ENCODE data around the gene PANK1.

The PANK1 gene

GRCh38 chr10:89615112-89615511 lies 29.9 kb downstream of the PANK1 start:
- no peak for DNase-seq

DNA sequence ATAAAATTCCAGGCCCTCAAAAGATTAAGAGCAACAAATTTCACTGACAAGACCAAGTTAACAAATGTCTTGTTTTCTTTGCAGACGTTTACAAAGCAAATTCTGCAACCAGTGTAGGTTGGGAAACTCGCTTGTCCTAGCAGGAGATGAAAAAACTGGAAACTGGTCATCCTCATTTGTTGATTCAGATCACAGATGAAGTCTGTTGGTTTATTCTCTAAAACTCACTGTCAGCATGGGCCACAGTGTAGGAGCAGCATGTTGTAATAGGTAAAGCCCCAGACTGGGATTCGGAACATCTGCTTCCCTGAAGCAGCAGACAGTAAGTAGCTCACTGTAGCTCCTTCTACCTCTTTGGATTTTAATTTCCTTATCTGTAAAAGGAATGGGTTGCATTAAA lies 31.5 kb downstream of the PANK1 start:
- no peak for DNase-seq

- DNase-seq, result no peak
These were observed 33.8 kb downstream of the PANK1 start for GRCh38 chr10:89611282-89611681.

GRCh38 chr10:89609833-89610346 lies 35.2 kb downstream of the PANK1 start:
- DNase-seq, result no peak

- no peak for DNase-seq
These were observed 40.8 kb downstream of the PANK1 start for GRCh38 chr10:89604200-89604599.

DNA sequence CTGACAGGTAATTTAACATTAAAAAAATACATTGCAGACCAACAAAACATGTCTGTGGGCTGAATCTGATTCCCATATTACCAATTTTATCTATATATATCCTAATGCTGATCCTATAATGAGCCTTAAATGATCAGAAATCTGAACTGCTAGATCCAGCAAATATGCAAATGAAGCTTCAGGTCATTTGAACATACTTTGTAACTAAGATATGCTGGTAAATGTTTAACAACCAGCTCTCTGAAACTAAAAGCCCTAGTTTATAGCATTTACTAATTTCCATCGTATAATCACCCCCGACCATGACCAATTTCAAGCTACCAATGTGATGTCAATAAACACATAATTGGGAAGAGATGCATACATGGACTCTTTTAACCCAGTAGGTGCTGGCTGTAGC lies 42.1 kb downstream of the PANK1 start:
- DNase-seq, result no peak

GRCh38 chr10:89601728-89602361 lies 43.2 kb downstream of the PANK1 start:
- no peak for DNase-seq

GRCh38 chr10:89600041-89600440 lies 45.0 kb downstream of the PANK1 start:
- DNase-seq, result no peak

GRCh38 chr10:89593043-89593442 lies 52.0 kb downstream of the PANK1 start:
- no peak for DNase-seq

DNA sequence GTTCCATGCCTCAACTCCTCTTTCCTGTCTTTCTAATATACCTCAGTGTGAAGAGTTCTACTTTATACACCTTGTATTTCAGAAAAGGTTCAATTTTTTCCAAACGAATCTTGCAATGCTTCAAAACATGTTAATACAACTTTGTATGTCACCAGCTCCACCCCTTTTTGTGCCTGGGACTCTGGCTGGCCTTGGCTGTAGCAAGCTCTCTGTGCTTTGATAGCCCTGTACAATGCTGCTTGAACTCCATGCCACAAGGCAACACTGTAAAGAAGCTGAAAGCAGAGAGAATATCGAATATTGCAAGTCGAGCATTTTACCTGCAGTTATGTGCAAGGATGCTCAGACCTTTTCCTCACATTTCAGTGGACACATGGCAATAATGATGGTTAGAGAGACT lies 52.5 kb downstream of the PANK1 start:
- DNase-seq, result no peak

DNA sequence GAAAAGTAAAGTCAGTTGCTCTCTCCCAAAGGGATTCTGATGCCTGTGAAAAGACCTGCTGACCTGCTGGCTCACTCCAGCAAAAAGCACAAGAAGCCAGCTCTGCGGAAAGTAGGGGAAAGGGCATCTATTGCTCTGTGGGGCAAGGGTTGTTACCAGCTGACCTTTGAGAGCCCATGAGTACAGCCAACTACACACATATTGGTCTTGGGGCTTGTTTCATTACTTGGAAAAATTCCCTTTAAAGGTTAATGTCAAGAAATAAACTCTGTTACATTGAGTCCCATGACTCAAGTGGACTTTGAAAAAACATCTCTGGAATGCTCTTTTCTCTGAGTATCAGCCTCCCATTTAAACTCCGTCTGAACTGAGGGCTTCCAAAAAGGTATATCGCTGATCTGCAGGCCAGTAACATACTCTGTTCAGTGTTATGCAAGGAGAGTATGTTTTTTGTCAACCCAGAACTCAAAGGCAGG lies 53.2 kb downstream of the PANK1 start:
- no peak for DNase-seq

DNA sequence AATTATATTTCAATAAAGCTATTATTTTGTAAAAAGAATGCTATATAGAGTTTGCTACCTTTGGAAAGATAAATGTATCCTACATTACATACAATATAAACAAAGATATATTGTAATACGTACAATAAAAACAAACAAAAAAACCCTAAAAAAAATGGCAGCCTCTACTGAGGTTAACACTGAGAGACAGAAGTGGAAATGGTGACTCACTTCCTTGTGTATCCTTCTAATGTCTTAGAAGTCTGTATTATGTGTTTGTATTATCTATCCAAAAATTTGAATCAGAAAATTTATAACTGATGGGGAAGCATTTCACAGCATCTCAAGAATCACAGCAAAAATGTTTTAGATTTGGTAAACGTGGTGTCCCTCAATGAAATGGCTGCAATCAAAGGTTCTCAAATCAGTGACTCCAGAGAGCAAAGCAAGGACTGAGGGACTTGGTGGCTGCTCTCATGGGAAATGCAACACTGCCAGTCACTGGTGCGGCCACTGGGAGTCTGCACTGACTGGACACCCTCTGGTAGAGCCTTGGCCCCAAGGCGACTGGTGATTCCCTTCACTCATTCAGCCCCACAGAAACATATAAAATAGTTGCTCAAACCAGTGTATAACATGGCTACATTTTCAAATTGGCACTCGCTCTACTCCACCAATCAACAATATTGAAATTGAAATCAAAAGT lies 53.8 kb downstream of the PANK1 start:
- no peak for DNase-seq

GRCh38 chr10:89590326-89590725 lies 54.7 kb downstream of the PANK1 start:
- no peak for DNase-seq

DNA sequence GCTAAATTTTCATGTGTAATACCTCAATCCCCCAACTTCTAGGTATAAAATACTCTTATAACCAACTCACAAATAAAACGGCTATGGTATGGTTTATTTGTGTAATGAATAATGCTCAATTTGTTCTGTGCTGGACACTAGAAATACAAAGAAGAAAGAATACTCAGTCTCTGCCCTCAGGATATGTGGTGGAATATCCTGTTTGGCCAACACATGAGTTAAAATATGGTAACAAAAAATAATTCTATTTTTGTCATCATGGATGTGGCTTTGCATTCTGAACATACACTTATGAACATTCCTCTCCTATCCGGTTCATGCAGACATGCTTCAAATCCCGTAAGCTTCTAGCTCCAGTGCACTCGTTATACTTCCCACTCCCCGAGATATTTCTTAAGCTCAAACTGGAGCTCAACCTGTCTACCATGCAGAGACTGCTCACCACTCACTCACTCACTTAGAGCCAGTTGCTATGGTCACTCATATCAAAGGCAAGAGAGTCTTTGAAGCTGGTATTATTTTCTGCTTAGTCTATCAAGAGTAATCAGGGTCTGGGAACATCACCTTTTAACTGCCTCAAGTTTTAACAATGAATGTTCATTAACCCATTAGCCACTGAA lies 55.8 kb downstream of the PANK1 start:
- no peak for DNase-seq

- DNase-seq, result no peak
These were observed 56.4 kb downstream of the PANK1 start for GRCh38 chr10:89588671-89589070.

DNA sequence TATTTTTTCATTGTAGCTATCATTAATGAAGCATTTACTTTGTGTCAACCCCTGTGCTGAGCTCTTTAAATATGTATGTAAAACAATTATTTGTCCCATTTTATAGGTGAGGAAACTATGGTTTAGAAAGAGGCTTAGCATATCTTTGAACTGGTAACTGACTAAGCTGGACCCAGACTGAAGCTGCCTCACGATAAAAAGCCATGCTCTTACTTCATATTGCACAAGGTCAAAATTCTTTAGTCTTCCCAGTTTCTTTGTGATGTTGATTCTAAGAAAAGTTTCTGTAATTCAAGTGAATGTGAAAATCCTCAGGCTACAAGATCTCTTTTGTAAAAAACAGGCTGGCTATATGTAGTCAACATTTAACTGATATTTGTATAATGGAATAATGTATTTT lies 63.0 kb downstream of the PANK1 start:
- DNase-seq, result no peak

GRCh38 chr10:89580243-89580642 lies 64.8 kb downstream of the PANK1 start:
- no peak for DNase-seq

DNA sequence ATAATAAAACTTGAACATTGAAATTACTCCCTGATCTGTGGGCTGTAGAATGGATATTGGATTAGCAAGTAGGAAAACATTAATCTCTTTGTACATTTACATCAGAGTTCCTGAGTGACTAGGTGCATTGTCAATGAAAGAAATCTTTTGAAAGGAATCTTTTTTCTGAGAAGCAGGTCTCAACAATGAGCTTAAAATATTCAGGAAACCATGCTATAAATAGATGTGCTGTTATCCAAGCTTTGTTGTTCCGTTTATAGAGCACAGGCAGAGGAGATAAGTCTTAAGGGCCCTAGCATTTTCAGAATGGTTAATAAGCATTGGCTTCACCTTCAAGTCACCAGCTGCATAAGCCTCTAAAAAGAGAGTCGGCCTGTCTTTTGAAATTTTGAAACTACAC lies 68.3 kb downstream of the PANK1 start:
- DNase-seq, result no peak

DNA sequence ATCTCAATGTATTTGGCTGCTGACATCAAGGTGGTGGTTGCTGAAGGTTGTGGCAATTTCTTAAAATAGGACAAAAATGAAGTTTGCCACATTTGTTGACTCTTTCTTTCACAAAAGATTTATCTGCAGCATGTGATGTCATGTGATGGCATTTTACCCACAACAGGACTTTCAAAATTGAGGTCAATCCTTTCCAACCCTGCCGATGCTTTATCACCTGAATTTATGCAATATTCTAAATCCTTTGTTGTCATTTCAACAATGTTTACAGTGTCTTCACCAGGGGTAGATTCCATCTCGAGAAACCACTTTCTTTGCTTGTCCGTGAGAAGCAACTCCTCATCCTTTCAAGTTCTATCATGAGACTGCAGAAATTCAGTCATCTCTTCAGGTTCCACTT lies 69.0 kb downstream of the PANK1 start:
- no peak for DNase-seq

DNA sequence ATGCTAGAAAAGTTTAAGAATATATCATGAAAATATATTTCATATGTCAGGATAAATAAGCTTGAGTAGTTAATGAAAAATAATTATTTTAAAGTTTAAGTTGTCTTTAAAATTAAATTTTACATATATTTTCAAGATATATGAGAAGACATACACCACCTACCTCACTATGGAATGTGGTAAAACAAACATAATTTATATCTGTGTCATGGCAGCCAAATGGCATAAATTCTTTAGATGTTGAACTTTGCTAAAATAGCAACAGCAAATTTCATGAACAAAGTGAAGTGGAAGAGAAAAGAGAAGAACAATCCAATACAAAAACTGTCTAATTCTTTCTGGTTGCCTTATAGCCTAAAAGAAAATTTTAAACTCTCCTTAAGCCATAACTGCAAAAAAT lies 70.0 kb downstream of the PANK1 start:
- DNase-seq, result no peak

DNA sequence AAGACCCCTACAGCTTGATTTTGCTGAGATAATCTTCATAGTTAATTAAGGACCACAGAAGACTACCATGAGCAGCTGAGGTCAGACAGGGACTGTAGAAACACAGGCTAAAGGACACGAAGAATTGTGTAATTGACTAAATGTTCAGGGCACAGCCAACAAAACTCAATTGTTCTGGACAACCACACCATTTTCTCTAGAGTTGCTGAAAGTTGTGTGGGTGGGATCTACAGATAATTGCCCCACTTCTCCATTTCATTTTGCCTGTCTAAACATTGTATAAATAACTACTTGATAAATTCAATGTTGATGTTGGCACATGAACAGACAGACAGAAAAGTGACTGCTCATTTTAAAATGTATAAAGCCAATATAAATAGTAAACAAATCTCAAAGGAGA lies 70.7 kb downstream of the PANK1 start:
- no peak for DNase-seq

GRCh38 chr10:89567576-89568245 lies 77.3 kb downstream of the PANK1 start:
- DNase-seq, result no peak

- DNase-seq, result no peak
These were observed 78.0 kb downstream of the PANK1 start for GRCh38 chr10:89566992-89567391.

Measured in SHP77 treated with DMSO at 0.1 percent for 48 hours (cell line).